Measurements from ENCODE around the gene PTPN6. TPM values are rescaled to one million over a fixed set of nuclear protein-coding genes. Genes with fewer than 3 reads are reported as not detected.

Gene PTPN6
- polyA plus RNA-seq, 3 donors: 449 to 764 (median 562) TPM

DNA sequence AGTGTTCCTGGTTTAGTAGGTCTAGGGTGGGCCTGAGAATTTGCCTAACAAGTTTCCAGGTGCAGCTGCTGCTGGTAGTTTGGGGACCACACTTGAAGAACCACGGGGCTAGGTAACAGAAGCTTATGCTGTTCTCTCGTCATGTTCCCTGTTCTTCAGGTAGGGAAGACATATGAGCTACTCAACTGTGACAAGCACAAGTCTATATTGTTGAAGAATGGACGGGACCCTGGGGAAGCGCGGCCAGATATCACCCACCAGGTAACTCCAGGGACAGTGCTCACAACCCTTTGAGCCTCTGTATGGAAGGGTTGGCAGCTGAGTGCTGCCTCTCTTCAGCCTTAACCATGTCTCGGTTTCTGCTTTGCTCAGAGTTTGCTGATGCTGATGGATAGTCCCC is 23.0 kb downstream of the PTPN6 start:
- H3K9me3 ChIP-seq (replicated peaks in 1 of 2; ENCODE audit: control insufficient read depth in 1 of 2, insufficient read depth in 1 of 2, low read length in 2 of 2): no peaks in the 10 kb centered on the region
- H3K27ac ChIP-seq (ENCODE audit: low read depth in 1 of 2, low read length in 2 of 2): no peak overlapping the region
- peaks cover 22% of the 10 kb centered on the region for H3K4me1 Mint-ChIP-seq
- H4K20me1 ChIP-seq (ENCODE audit: insufficient read depth, low read length): peaks cover 3% of the 10 kb centered on the region
- intact Hi-C loops (cut with micrococcal nuclease): loop anchor here (5.0 kb wide), 3 partner anchors 37 to 117 kb away; partner anchors contain the start of gene LPCAT3 (in 2 of the 2)
- peaks cover 38% of the 10 kb centered on the region for H3K79me2 ChIP-seq (ENCODE audit: insufficient read depth, low read length)
- H3K9me3 Mint-ChIP-seq: no peaks in the 10 kb centered on the region
- no peak overlapping the region for H3K4me3 Mint-ChIP-seq
- H3K9ac ChIP-seq (ENCODE audit: insufficient read depth, low read length, poor library complexity, severe bottlenecking): no peak overlapping the region
- no peak overlapping the region for H3K4me2 ChIP-seq (replicated peaks; ENCODE audit: extremely low read depth, low read length, poor library complexity, severe bottlenecking)
- H3K4me1 ChIP-seq (ENCODE audit: control insufficient read depth in 1 of 2, insufficient read depth in 2 of 2, low read length in 2 of 2): peaks cover 17 to 24% of the 10 kb centered on the region in 2 donors
- no CpG with 5 or more reads among the region's 6 CpGs for WGBS (ENCODE audit: insufficient coverage)
- no peak overlapping the region for H2AFZ ChIP-seq (ENCODE audit: insufficient read depth, low read depth, low read length, poor library complexity, severe bottlenecking)
- no peak overlapping the region for H3K27ac Mint-ChIP-seq
- H3K27me3 Mint-ChIP-seq (ENCODE audit: low read depth in 3 of 3): peaks cover 0 to 3% (median 0%) of the 10 kb centered on the region in 3 donors
- peaks cover 54 to 55% of the 10 kb centered on the region in 2 donors for H3K36me3 ChIP-seq (replicated peaks in 1 of 2; ENCODE audit: control insufficient read depth in 1 of 2, insufficient read depth in 2 of 2, low read length in 2 of 2)
- no peaks in the 10 kb centered on the region for H3K27me3 ChIP-seq (ENCODE audit: control insufficient read depth in 2 of 2, insufficient read depth in 2 of 2, low read length in 2 of 2)
- no peak overlapping the region for H3K4me3 ChIP-seq (replicated peaks in 1 of 3; ENCODE audit: low read depth in 2 of 3, low read length in 3 of 3)
- TF ChIP-seq, protein P1, sequence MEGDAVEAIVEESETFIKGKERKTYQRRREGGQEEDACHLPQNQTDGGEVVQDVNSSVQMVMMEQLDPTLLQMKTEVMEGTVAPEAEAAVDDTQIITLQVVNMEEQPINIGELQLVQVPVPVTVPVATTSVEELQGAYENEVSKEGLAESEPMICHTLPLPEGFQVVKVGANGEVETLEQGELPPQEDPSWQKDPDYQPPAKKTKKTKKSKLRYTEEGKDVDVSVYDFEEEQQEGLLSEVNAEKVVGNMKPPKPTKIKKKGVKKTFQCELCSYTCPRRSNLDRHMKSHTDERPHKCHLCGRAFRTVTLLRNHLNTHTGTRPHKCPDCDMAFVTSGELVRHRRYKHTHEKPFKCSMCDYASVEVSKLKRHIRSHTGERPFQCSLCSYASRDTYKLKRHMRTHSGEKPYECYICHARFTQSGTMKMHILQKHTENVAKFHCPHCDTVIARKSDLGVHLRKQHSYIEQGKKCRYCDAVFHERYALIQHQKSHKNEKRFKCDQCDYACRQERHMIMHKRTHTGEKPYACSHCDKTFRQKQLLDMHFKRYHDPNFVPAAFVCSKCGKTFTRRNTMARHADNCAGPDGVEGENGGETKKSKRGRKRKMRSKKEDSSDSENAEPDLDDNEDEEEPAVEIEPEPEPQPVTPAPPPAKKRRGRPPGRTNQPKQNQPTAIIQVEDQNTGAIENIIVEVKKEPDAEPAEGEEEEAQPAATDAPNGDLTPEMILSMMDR (IDR thresholded peaks at IDR 0.05): no peak
- peaks cover 54 to 59% of the 10 kb centered on the region in 2 donors for H3K36me3 Mint-ChIP-seq
- DNase-seq: no peak

DNA sequence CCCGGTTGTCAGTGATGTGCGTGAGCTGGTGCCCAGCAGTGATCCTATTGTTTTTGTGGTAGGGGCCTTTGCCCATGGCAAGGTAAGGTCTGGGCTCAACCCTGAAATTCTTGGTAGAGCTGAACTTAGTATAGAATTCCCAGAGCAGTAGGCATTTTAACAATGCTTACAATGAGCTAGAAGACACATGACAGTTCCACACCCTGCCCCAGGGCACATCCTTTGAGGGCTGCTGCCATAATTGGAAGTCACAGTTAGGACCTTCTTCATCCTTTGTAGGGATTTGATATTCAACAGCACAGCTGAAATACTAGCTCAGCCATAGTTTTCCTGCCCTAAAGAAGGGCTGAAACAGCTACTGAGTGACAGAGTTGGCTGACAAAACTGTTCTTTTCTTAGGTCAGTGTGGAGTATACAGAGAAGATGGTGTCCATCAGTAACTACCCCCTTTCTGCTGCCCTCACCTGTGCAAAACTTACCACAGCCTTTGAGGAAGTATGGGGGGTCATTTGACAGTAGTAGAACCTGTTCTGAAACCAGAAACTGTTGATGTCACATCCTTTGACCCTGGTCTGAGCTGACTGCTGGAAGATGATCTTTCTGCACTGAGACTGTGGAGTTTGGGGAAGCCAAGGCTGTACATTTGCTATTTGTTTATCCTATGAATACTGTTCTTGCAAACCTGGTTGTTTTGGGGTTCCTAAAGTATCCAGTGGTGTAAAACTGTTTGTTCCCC is 24.3 kb downstream of the PTPN6 start:
- no peak for DNase-seq
- Histone ChIP-seq H3K27ac (ENCODE audit: low read depth in 1 of 2, low read length in 2 of 2) (no peak overlapping the region), H3K9me3 (replicated peaks in 1 of 2; ENCODE audit: control insufficient read depth in 1 of 2, insufficient read depth in 1 of 2, low read length in 2 of 2) (no peaks in the 10 kb centered on the region), H3K79me2 (ENCODE audit: insufficient read depth, low read length) (peaks cover 25% of the 10 kb centered on the region), H3K9ac (ENCODE audit: insufficient read depth, low read length, poor library complexity, severe bottlenecking) (no peak overlapping the region), H3K36me3 (replicated peaks in 1 of 2; ENCODE audit: control insufficient read depth in 1 of 2, insufficient read depth in 2 of 2, low read length in 2 of 2) (peaks cover 67% of the 10 kb centered on the region in 2 donors), H3K4me1 (ENCODE audit: control insufficient read depth in 1 of 2, insufficient read depth in 2 of 2, low read length in 2 of 2) (peaks cover 7 to 12% of the 10 kb centered on the region in 2 donors), H3K4me3 (replicated peaks in 1 of 3; ENCODE audit: low read depth in 2 of 3, low read length in 3 of 3) (no peak overlapping the region), H3K27me3 (ENCODE audit: control insufficient read depth in 2 of 2, insufficient read depth in 2 of 2, low read length in 2 of 2) (no peaks in the 10 kb centered on the region), H4K20me1 (ENCODE audit: insufficient read depth, low read length) (no peaks in the 10 kb centered on the region), H3K4me2 (replicated peaks; ENCODE audit: extremely low read depth, low read length, poor library complexity, severe bottlenecking) (no peak overlapping the region), H2AFZ (ENCODE audit: insufficient read depth, low read depth, low read length, poor library complexity, severe bottlenecking) (no peak overlapping the region)
- intact Hi-C loops (cut with micrococcal nuclease): no loop called here
- H3K9me3 Mint-ChIP-seq: no peaks in the 10 kb centered on the region
- H3K4me3 Mint-ChIP-seq: no peak overlapping the region
- TF ChIP-seq, protein P1 (IDR thresholded peaks at IDR 0.05): no peak
- H3K27me3 Mint-ChIP-seq (ENCODE audit: low read depth in 3 of 3): peaks cover 0 to 3% (median 0%) of the 10 kb centered on the region in 3 donors
- peaks cover 63 to 70% of the 10 kb centered on the region in 2 donors for H3K36me3 Mint-ChIP-seq
- WGBS (ENCODE audit: insufficient coverage): 100% methylated on average over 1 of the region's 2 CpGs
- H3K4me1 Mint-ChIP-seq: peaks cover 13% of the 10 kb centered on the region
- H3K27ac Mint-ChIP-seq: peak overlapping the region in 2 of 7 donors; percentile 40 to 50

All from CD14-positive monocyte (primary cell).